Epithelial cell of proximal tubule (primary cell): ENCODE data around the gene C6orf89. TPM values are rescaled to one million over a fixed set of nuclear protein-coding genes. Genes with fewer than 3 reads are reported as not detected.

ENCODE experiments used
- DNase-seq: peaks from one replicate; pipeline ENCODE4 v3.0.0-alpha.2; 2011; ENCODE audit warnings: low read depth
- H3K4me3 ChIP-seq: 2 replicates; pipeline ENCODE4 v1.5.1; 2011; ENCODE audit warnings: low read depth, mild to moderate bottlenecking, low read length
- total RNA-seq: library from RNA; depleted of rRNA; stranded (reverse); fragments of >200 nt; gene quantifications from 2 replicates; pipeline ENCODE4 v1.2.3, GENCODE V29; 2015
- TF ChIP-seq, protein P1 (sequence below): conservative IDR thresholded peaks from 2 replicates; pipeline ENCODE4 v1.5.1; 2012; ENCODE audit warnings: low read depth, mild to moderate bottlenecking, low read length

The C6orf89 gene
- total RNA-seq, 1 donor from 2014 or later: 16.3 TPM

DNA sequence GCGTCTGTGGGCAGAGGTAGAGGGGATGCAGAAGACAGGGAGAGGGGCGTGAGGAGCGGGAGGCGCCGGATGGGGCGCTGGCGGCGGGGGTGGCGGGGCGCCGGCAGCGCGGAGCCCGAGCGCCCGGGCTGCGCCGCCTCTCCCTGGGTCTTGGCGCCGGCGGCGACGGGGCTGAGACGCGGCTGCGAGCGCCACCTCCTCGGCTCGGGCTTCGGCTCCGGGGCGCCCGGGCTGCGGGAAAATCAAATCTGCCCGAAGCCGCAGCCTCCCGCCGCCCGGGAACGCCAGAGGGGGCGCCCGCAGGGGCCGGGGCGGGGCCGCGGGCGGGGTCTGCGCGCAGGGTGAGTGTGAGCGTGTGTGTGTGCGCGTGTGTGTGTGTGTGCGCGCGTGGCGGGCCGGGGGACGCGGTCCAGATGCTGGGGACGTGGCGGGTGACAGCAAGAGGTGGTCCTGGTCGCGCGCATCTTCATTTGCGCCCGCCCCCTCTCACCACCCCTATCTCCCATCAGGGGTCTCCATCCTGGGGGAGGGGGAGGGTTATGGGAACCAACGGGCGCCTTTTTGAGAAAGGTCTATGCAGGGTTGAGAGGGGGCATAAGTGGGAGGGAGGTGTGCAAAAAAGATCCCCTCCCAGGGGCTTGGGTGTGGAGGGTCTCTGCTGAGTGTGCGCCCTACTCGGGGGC lies 45.9 kb upstream of the C6orf89 start:
- DNase-seq: no peak
- TF ChIP-seq, protein P1, sequence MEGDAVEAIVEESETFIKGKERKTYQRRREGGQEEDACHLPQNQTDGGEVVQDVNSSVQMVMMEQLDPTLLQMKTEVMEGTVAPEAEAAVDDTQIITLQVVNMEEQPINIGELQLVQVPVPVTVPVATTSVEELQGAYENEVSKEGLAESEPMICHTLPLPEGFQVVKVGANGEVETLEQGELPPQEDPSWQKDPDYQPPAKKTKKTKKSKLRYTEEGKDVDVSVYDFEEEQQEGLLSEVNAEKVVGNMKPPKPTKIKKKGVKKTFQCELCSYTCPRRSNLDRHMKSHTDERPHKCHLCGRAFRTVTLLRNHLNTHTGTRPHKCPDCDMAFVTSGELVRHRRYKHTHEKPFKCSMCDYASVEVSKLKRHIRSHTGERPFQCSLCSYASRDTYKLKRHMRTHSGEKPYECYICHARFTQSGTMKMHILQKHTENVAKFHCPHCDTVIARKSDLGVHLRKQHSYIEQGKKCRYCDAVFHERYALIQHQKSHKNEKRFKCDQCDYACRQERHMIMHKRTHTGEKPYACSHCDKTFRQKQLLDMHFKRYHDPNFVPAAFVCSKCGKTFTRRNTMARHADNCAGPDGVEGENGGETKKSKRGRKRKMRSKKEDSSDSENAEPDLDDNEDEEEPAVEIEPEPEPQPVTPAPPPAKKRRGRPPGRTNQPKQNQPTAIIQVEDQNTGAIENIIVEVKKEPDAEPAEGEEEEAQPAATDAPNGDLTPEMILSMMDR: no peak
- H3K4me3 ChIP-seq: peak overlapping the region; percentile 45

DNA sequence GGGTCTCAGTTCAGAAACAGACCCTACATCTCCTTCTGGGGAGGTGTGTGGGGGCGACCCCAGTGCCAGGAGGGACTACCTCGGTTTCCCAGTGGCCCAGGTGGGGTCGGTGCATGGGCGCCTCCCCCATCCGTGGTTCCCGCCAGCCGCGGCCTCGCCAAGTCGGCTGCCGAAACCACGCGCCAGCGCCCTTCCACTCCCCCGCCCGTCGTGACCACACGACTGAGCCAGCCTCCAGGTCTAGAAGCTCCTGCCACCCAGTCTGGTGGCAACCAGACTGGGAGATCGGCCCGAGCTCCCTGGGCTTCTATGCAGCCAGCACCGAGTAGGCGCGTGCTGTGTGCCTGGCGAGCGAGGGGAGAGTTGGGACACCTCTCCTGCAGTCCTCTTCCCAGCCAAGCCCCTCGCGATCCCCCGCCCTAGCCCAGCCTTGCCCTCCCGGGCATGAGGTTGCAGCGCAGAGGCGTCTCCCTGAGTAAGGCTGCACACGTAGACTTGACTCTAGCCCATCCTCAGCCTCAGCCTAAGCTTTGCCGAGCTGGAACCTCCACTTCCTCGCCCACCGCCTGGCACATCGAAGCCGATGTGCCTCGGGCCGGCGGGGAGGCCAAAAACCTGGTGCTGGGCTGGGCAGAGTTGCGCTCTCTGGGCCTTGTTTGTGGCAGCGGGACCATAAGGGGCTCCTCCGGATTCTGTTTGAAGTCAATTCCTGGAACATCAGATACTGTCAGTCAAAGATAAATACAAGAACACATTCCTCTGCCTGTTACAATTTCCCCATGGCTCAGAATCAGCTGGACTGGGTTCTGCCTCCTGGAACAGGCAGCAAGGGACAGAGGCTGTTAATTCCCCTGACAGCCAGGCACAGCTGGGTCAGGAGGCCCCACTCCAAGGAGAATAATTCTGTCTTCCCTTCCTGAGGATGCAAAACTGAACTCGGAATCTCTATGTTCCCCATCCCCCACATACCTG lies 45.0 kb upstream of the C6orf89 start:
- TF ChIP-seq, protein P1: no peak
- peak overlapping the region; percentile 45 for H3K4me3 ChIP-seq
- no peak for DNase-seq

DNA sequence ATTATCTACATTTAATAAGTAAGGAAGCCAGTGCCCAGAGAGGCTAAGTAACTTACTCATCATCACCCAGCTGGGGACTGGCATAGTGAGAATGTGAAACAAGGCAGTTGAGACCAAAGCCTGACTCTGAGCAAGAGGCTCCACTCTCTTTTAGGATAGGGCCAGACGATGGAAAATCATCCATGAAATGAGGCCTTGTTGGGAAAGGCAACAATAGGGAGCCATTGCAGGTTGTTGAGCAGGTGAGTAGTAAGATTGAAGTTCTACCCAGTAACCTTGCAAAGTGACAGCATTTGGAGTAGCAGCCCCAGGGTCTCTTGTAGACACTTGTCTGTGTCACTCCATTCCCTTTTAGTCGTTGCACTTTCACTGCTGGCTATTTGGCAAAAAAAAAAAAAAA lies 44.0 kb upstream of the C6orf89 start:
- TF ChIP-seq, protein P1: no peak
- H3K4me3 ChIP-seq: no peak overlapping the region
- DNase-seq: no peak

DNA sequence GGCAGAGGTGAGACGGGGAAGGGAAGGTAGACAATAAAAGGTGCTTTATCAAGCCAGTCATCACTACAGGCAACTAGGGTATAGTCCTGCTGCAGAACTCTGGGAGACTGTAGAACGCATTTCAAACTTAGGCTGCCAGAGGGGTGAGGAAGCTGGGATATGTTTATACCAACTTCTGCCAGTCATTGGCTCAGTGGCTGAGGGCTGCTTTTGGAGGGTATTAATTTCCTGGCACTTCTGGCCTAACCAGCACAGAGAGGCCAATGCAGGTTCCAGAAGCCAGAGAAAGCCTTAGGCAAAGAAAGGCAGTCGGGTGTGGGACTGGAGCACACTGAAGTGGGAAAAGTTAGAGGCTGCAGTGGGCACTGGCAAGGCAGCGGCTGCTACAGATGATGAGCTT lies 42.6 kb upstream of the C6orf89 start:
- TF ChIP-seq, protein P1: no peak
- H3K4me3 ChIP-seq: no peak overlapping the region
- DNase-seq: no peak

DNA sequence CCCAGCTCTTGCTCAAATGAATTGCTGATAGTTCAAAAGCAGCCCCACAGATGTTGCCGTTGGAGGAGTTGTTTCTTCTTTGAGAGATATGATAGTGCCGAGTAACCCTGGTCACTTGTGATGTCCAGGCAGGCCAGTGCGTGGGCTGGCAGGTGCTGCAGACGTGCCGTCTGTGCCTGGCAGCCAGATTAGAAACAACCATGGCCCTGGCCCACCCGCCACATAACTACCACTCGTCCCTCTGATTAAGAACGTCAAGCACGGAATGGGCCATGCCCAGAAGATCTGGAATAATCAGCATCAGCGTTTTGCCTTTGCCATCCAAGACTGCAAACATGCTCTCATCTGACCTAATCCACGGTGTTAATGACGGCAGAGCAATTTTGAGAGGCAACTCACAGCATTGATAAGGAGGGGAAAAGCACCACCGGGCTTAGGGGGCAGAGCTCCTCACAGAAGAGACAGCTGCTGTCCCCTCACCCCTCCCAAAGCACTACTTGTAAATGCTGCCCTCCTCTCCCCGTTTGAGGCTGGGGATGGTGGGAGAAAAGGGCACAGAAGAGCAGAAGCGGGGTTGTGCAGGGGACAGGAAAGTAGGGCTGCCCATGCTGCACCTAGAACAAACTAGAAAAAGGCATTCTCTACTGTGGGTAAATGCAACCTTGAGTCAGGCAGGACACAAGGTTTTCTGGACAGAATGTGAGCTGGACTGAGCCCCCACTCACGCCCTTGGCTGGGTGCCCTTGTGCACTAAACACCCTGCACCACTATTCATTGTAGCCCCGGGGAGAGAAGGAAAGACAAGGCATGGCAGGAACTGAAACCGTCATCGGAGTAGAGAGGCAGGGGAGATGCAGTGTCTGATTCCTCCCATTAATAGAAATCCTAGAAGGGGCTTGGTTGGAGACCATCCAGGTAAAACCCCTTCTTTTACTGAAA lies 41.3 kb upstream of the C6orf89 start:
- TF ChIP-seq, protein P1: no peak
- H3K4me3 ChIP-seq: no peak overlapping the region
- no peak for DNase-seq

DNA sequence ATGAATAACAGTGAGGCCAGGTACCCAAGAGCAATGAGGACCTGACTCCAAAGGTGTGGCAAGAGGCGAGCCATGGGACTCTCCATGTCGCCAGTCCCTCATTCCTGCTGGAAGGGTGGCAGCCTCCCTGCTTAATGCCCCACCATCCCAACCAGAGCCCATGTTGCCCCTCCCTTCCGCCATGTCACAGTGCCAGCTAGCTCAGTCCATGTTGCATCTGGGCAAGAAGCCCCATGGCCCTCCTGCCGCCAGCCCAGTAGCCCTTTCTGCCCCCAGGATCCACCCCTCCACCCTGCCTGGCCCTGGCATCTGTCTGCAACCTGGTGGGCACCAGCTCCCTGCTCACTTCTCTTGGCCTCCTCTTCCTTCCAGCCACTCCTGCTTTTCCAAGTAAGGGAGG lies 40.5 kb upstream of the C6orf89 start:
- no peak overlapping the region for H3K4me3 ChIP-seq
- TF ChIP-seq, protein P1: no peak
- DNase-seq: no peak
